Panc1 (cell line): Measurements from ENCODE around the gene APLP2.

Experiments
- CTCF ChIP-seq: fragments of 450-650 bp; IDR thresholded peaks from 2 replicates; pipeline ENCODE4 v1.5.1; 2017; ENCODE audit warnings: mild to moderate bottlenecking
- SIN3A ChIP-seq: IDR thresholded peaks from 2 replicates; pipeline ENCODE4 v1.6.1; 2012; ENCODE audit warnings: low read depth, mild to moderate bottlenecking, low read length, moderate library complexity, borderline replicate concordance; ENCODE audit not compliant: insufficient read depth

- TF ChIP-seq SIN3A (no peak), CTCF (no peak)
These were observed 55.9 kb downstream of the APLP2 start for GRCh38 chr11:130125638-130126037.
